GM13977 (cell line): ENCODE data around the gene AQP5.

ENCODE experiments used
- DNase-seq: peaks from one replicate; pipeline ENCODE4 v3.0.0; 2012; ENCODE audit warnings: low spot score
- CTCF ChIP-seq: IDR thresholded peaks from 2 replicates; pipeline ENCODE4 v1.5.1; 2012; ENCODE audit warnings: mild to moderate bottlenecking, control low read depth; ENCODE audit not compliant: insufficient read depth; ENCODE audit errors: extremely low read depth, missing control alignments
- in situ Hi-C: fragments of 300-500 bp; cut with MboI; formaldehyde crosslinking; loops from one replicate; pipeline ENCODE4 v1.12.0; 2022; ENCODE audit warnings: low sequenced_read_pairs, low pct_unique_long_range_greater_than_20kb, mixed read lengths, inconsistent platforms; ENCODE audit not compliant: unreplicated experiment

Gene AQP5

DNA sequence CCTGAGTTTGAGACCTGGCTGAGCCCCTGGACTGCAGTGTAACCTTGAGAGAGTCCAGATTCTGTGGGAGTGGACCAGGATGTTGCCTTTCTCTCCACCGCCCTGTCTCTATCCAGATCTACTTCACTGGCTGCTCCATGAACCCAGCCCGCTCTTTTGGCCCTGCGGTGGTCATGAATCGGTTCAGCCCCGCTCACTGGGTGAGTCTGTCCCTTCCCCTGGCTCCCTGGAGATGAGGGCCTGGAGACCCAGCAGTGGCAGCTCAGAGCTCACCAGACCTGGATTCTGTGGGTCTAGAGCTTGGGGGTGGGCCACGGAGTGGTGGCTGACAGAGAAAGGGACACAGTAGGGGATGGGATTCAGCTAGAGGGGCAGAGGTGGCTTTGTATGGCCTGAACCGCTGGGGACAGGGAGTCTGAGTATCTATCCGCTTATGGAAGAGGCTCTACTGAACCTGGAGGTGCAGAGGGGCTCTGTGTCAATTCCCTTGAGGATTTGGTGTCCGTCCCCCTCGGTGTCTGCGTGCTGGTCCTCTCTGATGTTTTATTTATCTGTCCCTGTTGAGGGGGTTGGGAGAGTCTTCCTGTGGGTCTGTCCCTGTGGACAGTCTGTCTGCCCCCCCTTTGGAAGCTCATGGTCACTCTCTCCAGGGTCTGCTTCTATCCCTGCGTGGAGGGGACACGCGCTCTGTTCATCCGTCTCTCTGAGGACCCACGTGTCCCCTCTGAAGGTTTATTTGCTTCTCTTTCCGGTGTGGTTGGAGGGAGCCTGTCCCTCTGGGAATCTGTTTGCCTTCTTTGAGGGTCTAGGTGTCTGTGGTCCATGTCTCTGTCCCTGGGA lies 2.5 kb downstream of the AQP5 start:
- no peak for TF ChIP-seq CTCF
- in situ Hi-C loops, result loop anchor here (10.0 kb wide), 1 partner anchor 91 kb away; the partner anchor contains the start of gene ASIC1
- no peak for DNase-seq

DNA sequence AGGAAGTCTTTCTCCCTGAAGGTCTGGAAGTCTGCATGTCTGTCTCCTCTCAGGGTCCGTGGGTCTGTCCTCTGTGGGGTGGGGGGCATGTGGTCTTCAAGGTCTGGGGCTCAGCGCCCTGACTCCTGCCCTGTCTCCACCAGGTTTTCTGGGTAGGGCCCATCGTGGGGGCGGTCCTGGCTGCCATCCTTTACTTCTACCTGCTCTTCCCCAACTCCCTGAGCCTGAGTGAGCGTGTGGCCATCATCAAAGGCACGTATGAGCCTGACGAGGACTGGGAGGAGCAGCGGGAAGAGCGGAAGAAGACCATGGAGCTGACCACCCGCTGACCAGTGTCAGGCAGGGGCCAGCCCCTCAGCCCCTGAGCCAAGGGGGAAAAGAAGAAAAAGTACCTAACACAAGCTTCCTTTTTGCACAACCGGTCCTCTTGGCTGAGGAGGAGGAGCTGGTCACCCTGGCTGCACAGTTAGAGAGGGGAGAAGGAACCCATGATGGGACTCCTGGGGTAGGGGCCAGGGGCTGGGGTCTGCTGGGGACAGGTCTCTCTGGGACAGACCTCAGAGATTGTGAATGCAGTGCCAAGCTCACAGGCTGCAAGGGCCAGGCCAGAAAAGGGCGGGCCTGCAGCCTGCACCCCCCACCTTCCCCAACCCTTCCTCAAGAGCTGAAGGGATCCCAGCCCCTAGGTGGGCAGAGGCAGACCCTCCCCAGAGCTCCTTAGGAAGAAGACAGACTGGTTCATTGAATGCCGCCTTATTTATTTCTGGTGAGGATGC lies 3.4 kb downstream of the AQP5 start:
- in situ Hi-C loops, result loop anchor here (10.0 kb wide), 1 partner anchor 90 kb away; the partner anchor contains the start of gene ASIC1
- TF ChIP-seq CTCF, result no peak
- no peak for DNase-seq

DNA sequence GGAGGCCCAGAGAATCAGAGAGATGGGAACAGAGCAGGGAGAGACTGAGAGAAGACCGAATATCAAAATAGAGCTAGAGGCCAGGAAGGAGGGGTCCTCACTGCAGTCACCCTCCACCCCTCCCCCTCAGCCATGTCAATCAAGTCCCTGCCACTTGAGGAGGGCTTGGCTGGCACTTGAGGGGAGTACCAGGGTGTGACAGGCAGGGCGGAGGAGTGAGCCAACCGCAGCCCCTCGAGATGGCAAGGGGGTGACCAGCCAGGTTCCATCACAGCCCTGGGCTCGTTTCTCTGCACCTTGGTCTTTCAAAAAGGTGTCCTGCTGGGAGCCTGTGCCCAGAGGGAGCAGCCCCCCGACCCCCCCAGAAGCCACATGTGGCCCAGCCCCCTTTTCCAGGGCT lies 4.2 kb downstream of the AQP5 start:
- in situ Hi-C loops, result loop anchor here (10.0 kb wide), 1 partner anchor 89 kb away; the partner anchor contains the start of gene ASIC1
- no peak for TF ChIP-seq CTCF
- no peak for DNase-seq

GRCh38 chr12:49966511-49967041 lies 4.9 kb downstream of the AQP5 start:
- in situ Hi-C loops, result loop anchor here (10.0 kb wide), 1 partner anchor 88 kb away; the partner anchor contains the start of gene ASIC1

DNA sequence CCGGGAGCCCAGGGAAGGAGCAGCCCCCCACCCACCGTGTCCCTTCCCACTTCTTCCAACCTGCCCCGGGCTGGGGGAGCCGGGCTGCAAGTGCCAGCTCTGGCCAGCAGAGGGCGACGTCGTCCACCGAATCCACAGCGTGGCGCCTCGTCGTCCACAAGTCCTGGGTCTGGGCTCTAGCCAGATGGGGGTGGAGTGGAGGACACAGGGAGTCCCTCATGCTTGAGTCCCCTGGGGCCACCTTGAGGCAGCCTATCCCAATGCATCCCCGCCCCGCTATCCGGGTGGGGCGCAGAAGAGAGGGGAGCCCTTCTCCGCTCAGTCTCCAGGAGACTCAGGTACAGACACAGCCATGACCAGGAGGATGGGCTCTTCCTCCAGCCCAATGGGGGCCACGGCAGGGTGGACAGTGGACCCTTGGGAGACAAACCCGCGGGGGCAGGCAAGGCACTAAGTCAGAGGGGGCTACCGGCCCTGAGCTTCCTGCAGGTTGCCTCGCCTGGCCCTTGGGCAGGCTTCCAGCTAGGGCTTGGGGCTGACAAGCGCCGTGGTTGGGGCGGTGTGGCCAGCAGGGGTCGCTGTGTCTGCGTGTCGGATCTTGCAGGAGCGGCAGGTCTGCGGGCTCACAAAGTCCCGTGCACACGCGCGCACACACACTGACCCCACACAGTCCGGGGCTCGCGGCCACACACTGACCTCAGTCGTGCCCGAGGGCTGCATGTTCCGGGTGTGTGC lies 5.5 kb downstream of the AQP5 start:
- in situ Hi-C loops, result loop anchor here (10.0 kb wide), 1 partner anchor 88 kb away; the partner anchor contains the start of gene ASIC1
- peak; percentile 99 for TF ChIP-seq CTCF
- peak; percentile 92 for DNase-seq

More at GRCh38 chr12:49966511-49967041, 4.9 kb downstream of the AQP5 start:
- TF ChIP-seq CTCF, result peak; percentile 8
- DNase-seq, result no peak
